AG04450 (cell line): ENCODE results near the gene KARS1. TPM values are rescaled to one million over a fixed set of nuclear protein-coding genes. Genes with fewer than 3 reads are reported as not detected.
A peak's percentile ranks its signal among the peaks of the same experiment; 100 is the strongest.

ENCODE experiments used
- CTCF ChIA-PET: fragments of 300-600, 350-600 bp; formaldehyde crosslinking; extraction: SDS; loops from one replicate; lab custom pipeline; 2022; ENCODE audit warnings: antibody characterized with exemption, inconsistent platforms; lab: Charles Lee
- POLR2A ChIA-PET: fragments of 350-600 bp; formaldehyde crosslinking; extraction: SDS; loops from one replicate; lab custom pipeline; 2021; ENCODE audit warnings: antibody characterized with exemption, inconsistent platforms; lab: Yijun Ruan, JAX
- DNase-seq: peaks from one replicate; pipeline ENCODE4 v3.0.0-alpha.2; 2011; ENCODE audit warnings: low read depth, low spot score
- H3K27ac ChIP-seq: one replicate; pipeline ENCODE4 v1.5.1; 2012; ENCODE audit warnings: low read depth, low read length, control low read depth
- H3K27me3 ChIP-seq: one replicate; pipeline ENCODE4 v1.6.0; 2012; ENCODE audit warnings: low read length; ENCODE audit not compliant: control insufficient read depth, insufficient read depth
- H3K4me3 ChIP-seq: 2 replicates; pipeline ENCODE4 v1.5.1; 2011; ENCODE audit warnings: mild to moderate bottlenecking, low read depth, low read length, control low read depth
- H3K9me3 ChIP-seq: 2 replicates; pipeline ENCODE4 v1.5.1; 2012; ENCODE audit warnings: low read length; ENCODE audit not compliant: control insufficient read depth, insufficient read depth
- polyA plus RNA-seq: library from polyadenylated mRNA; depleted of rRNA; stranded (reverse); fragments of >200 nt; gene quantifications from 2 replicates; pipeline ENCODE4 v1.2.3, GENCODE V29; 2011
- TF ChIP-seq, protein P1 (sequence below): IDR thresholded peaks from 2 replicates; pipeline ENCODE4 v1.5.1; 2011; ENCODE audit warnings: low read depth, low read length, control low read depth, inconsistent platforms

KARS1 gene
- polyA plus RNA-seq, 1 experiment = 203 TPM

DNA sequence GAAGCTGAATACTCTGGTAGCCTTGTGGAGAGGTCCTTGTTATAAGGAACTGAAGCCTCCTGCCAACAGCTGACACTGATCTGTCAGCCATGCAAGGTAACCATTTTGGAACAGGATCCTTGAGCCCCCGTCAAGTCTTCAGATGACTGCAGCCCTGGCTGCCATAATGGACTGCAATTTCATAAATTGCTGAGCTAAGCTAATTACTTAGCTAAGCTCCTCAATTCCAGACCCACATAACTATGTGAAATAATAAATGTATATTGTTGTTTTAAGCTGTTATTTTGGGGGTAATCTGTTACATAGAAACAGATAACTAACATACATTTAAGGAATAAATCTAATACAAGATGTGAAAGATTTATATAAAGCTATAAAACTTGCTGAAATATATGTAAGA is 41.0 kb downstream of the KARS1 start:
- no peaks in the 10 kb centered on the region for H3K9me3 ChIP-seq
- no peak overlapping the region for H3K4me3 ChIP-seq
- ChIA-PET CTCF (interaction anchor here (0.5 to 1.9 kb wide), 5 partner anchors 9 to 141 kb away, joined by 3 to 9 read pairs (median 4); no protein-coding TSS in a partner anchor), POLR2A (interaction anchor here (0.6 kb wide), 1 partner anchor 9 kb away, joined by 6 read pairs; no protein-coding TSS in a partner anchor)
- no peaks in the 10 kb centered on the region for H3K27me3 ChIP-seq
- no peak overlapping the region for H3K27ac ChIP-seq
- TF ChIP-seq, protein P1, sequence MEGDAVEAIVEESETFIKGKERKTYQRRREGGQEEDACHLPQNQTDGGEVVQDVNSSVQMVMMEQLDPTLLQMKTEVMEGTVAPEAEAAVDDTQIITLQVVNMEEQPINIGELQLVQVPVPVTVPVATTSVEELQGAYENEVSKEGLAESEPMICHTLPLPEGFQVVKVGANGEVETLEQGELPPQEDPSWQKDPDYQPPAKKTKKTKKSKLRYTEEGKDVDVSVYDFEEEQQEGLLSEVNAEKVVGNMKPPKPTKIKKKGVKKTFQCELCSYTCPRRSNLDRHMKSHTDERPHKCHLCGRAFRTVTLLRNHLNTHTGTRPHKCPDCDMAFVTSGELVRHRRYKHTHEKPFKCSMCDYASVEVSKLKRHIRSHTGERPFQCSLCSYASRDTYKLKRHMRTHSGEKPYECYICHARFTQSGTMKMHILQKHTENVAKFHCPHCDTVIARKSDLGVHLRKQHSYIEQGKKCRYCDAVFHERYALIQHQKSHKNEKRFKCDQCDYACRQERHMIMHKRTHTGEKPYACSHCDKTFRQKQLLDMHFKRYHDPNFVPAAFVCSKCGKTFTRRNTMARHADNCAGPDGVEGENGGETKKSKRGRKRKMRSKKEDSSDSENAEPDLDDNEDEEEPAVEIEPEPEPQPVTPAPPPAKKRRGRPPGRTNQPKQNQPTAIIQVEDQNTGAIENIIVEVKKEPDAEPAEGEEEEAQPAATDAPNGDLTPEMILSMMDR = no peak
- DNase-seq = no peak

DNA sequence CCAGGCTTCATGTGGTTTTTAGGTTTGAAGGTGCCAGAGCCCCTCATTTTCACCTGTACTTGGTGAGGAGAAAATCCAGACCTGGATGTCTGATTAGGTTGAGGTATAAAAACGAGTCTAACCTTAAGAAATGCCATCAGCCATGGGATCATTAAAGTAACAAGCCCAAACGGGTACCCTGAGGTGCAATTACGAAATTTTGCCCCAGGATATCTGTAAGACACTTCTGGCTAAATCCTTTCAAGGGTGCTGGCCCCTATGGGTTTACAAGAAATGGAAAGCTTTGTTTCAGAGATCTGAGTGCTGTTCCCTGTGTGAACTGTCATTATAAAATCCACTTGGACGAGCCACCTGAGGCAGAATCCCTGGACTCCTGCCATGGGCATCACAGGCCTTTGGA is 44.2 kb downstream of the KARS1 start:
- TF ChIP-seq, protein P1 = no peak
- Histone ChIP-seq H3K27ac (no peak overlapping the region), H3K9me3 (no peaks in the 10 kb centered on the region), H3K27me3 (no peaks in the 10 kb centered on the region), H3K4me3 (no peak overlapping the region)
- ChIA-PET CTCF (interaction anchor here (2.0 kb wide), 1 partner anchor 18 kb away, joined by 7 read pairs; no protein-coding TSS in a partner anchor), POLR2A (no interaction called here)
- DNase-seq = no peak

DNA sequence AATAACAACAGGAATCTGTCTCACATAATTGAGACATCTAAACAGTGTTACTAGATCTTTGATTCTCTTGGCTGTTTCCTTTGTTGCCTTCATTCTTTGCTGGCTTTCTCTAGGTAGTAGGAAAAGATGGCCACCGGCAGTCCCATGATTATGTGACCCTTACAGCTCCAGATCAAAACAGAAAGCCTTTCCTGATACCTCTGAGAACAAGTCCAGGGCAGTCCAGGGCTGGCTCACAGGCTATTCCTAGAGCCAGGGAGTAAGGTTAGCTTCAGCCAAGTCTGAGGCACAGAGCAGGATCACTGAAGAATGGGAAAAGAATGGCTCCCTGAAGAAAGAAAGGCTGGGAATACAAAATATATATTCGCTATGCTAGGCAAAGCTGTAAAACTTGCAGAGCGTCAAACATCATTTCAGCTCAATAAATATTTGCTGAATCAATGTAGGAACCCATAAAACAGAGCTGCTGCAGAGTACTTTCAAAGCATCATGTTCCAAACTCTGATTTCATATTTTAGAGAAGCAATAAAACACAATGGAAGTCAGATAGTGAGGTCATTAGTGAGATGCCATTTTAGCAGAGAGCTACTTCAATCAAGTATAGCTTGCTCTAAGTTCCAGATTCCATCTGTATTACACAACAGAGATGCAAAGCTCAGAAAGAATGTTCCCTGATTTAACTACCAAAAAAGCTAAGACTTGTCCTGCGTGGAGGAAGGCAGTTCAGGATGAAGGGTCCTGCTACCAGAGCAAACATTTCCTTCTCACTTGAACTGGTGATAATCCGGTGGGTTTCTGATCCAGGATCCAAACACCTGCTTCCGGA is 47.8 kb downstream of the KARS1 start:
- H3K27me3 ChIP-seq = no peaks in the 10 kb centered on the region
- POLR2A ChIA-PET = interaction anchor here (0.6 to 1.2 kb wide), 2 partner anchors 18 to 23 kb away, joined by 4 read pairs; no protein-coding TSS in a partner anchor
- no peak overlapping the region for H3K27ac ChIP-seq
- TF ChIP-seq, protein P1 = no peak
- H3K4me3 ChIP-seq = no peak overlapping the region
- no peak for DNase-seq
- no peaks in the 10 kb centered on the region for H3K9me3 ChIP-seq
- CTCF ChIA-PET = interaction anchor here (1.1 to 1.9 kb wide), 4 partner anchors 22 to 135 kb away, joined by 4 to 7 read pairs (median 4); no protein-coding TSS in a partner anchor

DNA sequence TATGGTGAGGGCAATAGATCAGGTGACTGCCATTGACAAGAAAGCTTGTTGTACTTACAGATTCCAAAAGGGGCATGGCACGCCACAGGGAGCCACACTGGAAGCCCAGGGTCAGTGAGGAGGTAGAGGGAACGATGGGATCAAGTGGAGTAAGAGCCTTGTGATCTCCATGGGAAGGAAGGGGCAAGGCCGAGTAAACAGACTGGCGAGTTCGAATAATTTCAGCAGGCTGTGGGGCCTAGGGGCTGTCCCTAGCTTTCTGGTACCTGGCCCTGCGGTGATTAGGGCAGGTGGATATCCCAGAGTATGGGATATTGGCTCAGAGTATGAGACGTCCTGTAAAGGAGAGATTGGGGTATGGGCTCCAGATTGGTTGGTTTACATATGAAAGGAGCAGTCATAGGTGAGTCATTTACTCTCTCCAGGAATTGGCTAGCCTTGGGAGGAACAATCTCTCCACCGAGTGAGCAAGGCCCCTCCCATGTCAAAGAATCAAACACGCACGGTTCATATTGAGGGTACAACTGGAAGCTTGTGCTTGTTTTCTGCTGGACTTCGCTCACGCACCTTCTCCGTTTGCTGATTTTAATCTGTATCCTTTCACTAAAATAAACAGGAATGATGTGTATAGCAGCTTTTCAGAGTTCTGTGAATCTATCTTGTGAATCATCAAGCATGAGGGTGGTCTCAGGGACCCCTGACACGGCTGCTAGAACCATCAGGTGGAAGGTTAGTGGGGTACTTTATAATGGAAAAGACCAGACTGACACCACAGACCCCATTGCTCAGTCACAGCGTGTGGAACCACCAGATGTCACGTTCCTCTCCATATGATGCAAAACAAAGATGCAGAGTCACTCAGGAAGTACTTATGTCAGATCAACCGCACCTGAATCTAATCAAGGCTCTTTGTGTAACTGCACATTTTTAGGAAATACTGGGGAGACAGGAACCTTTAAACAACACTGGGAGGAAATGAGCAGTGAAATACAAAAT is 53.3 kb downstream of the KARS1 start:
- POLR2A ChIA-PET = no interaction called here
- TF ChIP-seq, protein P1 = no peak
- H3K4me3 ChIP-seq = no peak overlapping the region
- no peaks in the 10 kb centered on the region for H3K27me3 ChIP-seq
- no peaks in the 10 kb centered on the region for H3K9me3 ChIP-seq
- no peak for DNase-seq
- H3K27ac ChIP-seq = peak overlapping the region; percentile 43
- CTCF ChIA-PET = interaction anchor here (1.2 kb wide), 1 partner anchor 28 kb away, joined by 4 read pairs; no protein-coding TSS in a partner anchor
